Nephron progenitor cell (in vitro differentiated cells): ENCODE data around the gene PRKACB.

Source experiments
- DNase-seq: peaks from one replicate; pipeline ENCODE4 v3.0.0; 2021
- H3K27ac Mint-ChIP-seq: 2 replicates; pipeline ENCODE4 v1.8.0; 2021; ENCODE audit warnings: mild to moderate bottlenecking, moderate library complexity, mixed read lengths
- H3K27me3 Mint-ChIP-seq: 2 replicates; pipeline ENCODE4 v1.8.0; 2021; ENCODE audit warnings: mild to moderate bottlenecking, low read depth, mixed read lengths; ENCODE audit not compliant: poor library complexity
- H3K36me3 Mint-ChIP-seq: 2 replicates; pipeline ENCODE4 v1.8.0; 2021; ENCODE audit warnings: low read depth, mixed read lengths
- H3K4me1 Mint-ChIP-seq: 2 replicates; pipeline ENCODE4 v1.8.0; 2021; ENCODE audit warnings: mixed read lengths
- H3K4me3 Mint-ChIP-seq: 2 replicates; pipeline ENCODE4 v1.8.0; 2021; ENCODE audit warnings: mild to moderate bottlenecking, moderate library complexity, mixed read lengths
- H3K9me3 Mint-ChIP-seq: 2 replicates; pipeline ENCODE4 v1.8.0; 2021; ENCODE audit warnings: mild to moderate bottlenecking, moderate library complexity, mixed read lengths
- TF ChIP-seq, protein P1 (sequence below): fragments of 200-600 bp; sonication (generic); IDR thresholded peaks from 2 replicates; pipeline ENCODE4 v1.5.0; 2021; ENCODE audit warnings: antibody characterized with exemption

PRKACB gene

DNA sequence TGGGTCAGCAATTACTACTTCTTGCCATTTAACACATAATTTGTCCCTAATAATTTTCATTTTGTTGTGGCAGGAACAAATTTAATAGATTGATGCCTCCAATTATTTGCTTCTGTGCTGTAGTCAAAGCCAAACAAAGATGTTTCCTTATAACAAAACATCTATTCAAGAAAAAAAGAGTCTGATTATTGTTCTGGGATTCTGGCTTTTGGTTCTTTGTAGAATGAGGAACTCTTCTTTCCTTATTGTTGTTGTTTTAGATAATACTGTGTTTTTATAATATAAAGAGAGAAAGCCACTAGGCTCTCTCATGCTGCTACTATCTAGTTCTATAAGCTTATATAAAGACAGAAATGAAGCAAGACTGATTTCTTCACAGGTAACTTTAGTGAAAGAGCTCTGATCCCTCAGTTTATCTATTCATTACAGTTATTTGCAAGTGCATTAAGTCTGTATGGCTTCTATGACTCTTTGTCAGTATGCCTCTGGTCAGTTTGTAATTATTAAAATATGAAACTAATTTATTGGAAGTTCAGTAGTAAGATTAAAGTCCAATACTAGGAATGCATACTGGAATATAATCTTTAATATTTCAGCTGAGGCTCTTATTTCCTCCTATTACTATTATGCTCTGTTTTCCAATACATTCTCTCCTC lies 37.4 kb downstream of the PRKACB start:
- H3K36me3 Mint-ChIP-seq, result peaks cover 29% of the 10 kb centered on the region
- no peaks in the 10 kb centered on the region for H3K4me1 Mint-ChIP-seq
- DNase-seq, result no peak
- TF ChIP-seq, protein P1, sequence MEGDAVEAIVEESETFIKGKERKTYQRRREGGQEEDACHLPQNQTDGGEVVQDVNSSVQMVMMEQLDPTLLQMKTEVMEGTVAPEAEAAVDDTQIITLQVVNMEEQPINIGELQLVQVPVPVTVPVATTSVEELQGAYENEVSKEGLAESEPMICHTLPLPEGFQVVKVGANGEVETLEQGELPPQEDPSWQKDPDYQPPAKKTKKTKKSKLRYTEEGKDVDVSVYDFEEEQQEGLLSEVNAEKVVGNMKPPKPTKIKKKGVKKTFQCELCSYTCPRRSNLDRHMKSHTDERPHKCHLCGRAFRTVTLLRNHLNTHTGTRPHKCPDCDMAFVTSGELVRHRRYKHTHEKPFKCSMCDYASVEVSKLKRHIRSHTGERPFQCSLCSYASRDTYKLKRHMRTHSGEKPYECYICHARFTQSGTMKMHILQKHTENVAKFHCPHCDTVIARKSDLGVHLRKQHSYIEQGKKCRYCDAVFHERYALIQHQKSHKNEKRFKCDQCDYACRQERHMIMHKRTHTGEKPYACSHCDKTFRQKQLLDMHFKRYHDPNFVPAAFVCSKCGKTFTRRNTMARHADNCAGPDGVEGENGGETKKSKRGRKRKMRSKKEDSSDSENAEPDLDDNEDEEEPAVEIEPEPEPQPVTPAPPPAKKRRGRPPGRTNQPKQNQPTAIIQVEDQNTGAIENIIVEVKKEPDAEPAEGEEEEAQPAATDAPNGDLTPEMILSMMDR, result no peak
- no peak overlapping the region for H3K4me3 Mint-ChIP-seq
- peak overlapping the region; percentile 50 for H3K27ac Mint-ChIP-seq
- no peaks in the 10 kb centered on the region for H3K9me3 Mint-ChIP-seq
- no peaks in the 10 kb centered on the region for H3K27me3 Mint-ChIP-seq

DNA sequence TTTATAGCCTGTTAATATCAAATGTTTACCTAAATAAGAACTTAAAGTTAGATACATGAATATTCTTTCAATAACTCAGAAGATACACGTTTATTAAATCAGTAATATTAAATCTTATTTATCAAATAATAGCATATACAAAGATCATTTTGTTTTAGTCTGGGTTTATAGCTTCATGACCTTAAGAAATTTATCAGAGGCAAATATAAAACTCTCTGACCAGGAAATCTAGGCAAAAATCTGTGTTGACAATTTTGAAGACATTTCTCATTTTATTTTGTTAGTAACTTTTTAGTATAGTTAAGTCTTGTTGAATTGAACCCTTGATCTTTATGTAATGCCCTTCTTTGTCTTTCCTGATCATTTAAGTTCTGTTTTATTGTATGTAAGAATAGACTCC lies 46.4 kb downstream of the PRKACB start:
- no peaks in the 10 kb centered on the region for H3K4me1 Mint-ChIP-seq
- no peak overlapping the region for H3K4me3 Mint-ChIP-seq
- TF ChIP-seq, protein P1, result no peak
- no peaks in the 10 kb centered on the region for H3K27me3 Mint-ChIP-seq
- peaks cover 86% of the 10 kb centered on the region for H3K36me3 Mint-ChIP-seq
- H3K27ac Mint-ChIP-seq, result no peak overlapping the region
- peaks cover 53% of the 10 kb centered on the region for H3K9me3 Mint-ChIP-seq
- no peak for DNase-seq

DNA sequence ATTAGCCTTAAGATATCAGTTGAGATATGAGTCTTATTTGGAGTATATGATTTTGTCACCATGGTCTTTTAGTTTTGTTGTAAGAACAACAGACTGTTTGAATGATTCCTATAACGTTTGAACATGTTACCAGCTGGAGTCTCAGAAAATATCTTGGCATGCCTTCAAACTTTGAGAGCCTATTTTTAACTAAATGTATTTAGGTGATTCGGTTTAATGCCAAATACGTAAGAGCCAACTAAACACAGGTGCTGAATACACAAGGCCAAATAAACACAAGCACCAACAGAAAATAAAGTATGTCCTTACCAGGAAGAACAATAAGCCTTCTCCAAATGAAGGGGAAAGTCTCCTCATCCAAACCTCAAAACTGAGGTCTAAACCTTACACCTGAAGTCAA lies 48.6 kb downstream of the PRKACB start:
- Mint-ChIP-seq H3K27me3 (no peaks in the 10 kb centered on the region), H3K9me3 (peaks cover 53% of the 10 kb centered on the region), H3K4me1 (no peaks in the 10 kb centered on the region), H3K27ac (no peak overlapping the region), H3K4me3 (no peak overlapping the region), H3K36me3 (peaks cover 90% of the 10 kb centered on the region)
- TF ChIP-seq, protein P1, result no peak
- DNase-seq, result no peak

DNA sequence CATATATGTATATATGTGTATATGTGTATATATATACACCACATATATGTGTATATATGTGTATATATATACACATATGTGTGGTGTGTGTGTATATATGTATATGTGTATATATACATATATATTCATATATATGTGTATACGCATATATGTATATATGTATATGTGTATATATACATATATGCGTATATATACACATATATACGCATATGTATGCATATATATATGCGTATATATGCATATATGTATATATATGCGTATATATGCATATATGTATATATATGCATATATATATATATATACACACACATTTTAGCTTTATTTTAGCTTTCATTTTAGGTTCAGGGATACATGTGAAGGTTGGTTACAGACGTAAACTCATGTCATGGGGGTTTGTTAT lies 54.8 kb downstream of the PRKACB start:
- H3K36me3 Mint-ChIP-seq, result peaks cover 82% of the 10 kb centered on the region
- H3K4me1 Mint-ChIP-seq, result no peaks in the 10 kb centered on the region
- TF ChIP-seq, protein P1, result no peak
- no peaks in the 10 kb centered on the region for H3K27me3 Mint-ChIP-seq
- no peak for DNase-seq
- peaks cover 15% of the 10 kb centered on the region for H3K9me3 Mint-ChIP-seq
- no peak overlapping the region for H3K27ac Mint-ChIP-seq
- H3K4me3 Mint-ChIP-seq, result no peak overlapping the region

DNA sequence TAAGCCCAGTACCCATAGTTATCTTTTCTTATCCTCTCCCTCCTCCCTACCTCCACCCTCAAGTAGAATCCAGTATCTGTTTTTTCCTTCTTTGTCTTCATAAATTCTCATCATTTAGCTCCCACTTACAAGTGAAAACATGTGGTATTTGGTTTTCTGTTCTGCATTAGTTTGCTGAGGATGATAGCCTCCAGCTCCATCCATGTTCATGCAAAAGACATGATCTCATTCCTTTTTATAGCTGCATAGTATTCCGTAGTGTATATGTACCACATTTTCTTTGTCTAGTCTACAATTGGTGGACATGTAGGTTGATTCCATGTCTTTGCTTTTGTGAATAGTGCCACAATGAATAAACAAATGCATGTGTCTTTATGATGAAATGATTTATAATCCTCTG lies 55.2 kb downstream of the PRKACB start:
- Mint-ChIP-seq H3K36me3 (peaks cover 80% of the 10 kb centered on the region), H3K27ac (no peak overlapping the region), H3K27me3 (no peaks in the 10 kb centered on the region), H3K4me3 (no peak overlapping the region), H3K4me1 (no peaks in the 10 kb centered on the region), H3K9me3 (peaks cover 11% of the 10 kb centered on the region)
- TF ChIP-seq, protein P1, result no peak
- DNase-seq, result no peak

DNA sequence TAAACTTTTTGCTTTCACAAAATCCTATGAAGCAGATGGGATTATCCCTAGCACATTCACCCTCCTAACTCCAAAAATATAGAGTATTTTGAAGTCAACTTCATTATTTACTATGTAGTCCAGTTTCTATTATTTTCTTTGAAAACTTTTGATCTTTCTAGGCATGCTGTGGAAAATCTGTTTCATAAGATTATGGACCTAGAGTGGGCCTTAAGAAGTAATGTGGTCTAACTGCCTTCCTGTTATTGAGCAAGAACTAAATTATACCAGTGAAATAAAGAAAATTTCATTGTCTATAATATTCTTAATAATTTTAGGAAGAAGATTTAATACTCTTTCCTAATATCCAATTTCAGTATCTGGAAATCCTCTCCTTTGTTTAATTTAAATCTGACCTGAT lies 58.1 kb downstream of the PRKACB start:
- DNase-seq, result no peak
- Mint-ChIP-seq H3K9me3 (peaks cover 8% of the 10 kb centered on the region), H3K4me3 (no peak overlapping the region), H3K27me3 (no peaks in the 10 kb centered on the region), H3K4me1 (peaks cover 11% of the 10 kb centered on the region), H3K36me3 (peaks cover 70% of the 10 kb centered on the region), H3K27ac (no peak overlapping the region)
- TF ChIP-seq, protein P1, result no peak
